ENCODE data around the gene PRPF40B. TPM values are rescaled to one million over a fixed set of nuclear protein-coding genes. Genes with fewer than 3 reads are reported as not detected.
"Not testable (repeated sequence)": the region's sequence is repeated elsewhere in the genome, so short reads cannot be mapped to it uniquely, and the experiment has no call there.

PRPF40B gene
- total RNA-seq, 2 donors from 2014 or later: 21.9 to 31.4 TPM

DNA sequence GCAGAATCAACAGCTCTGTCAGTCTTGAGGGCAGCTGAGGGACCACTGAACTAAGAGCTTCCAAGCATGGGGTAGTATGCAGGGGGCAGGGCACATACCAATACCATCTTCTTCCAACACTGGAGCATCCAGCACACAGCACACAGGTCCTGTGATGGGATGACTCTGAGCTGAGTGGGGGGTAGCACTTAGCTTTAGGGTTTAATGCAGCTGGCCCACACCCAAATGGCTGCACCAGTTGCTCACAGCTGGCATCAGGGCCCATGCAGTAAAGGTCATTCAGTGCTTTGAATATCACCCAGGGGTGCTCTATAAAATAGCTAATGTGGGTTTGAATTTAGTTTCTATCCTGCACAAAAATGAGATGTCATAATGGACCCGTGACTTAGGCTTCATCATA, 19.6 kb upstream of the PRPF40B start:
- Histone ChIP-seq H3K27ac (no peak overlapping the region), H3K4me3 (no peak overlapping the region), H3K27me3 (replicated peaks; ENCODE audit: insufficient read depth) (no peaks in the 10 kb centered on the region), H3K4me1 (ENCODE audit: control insufficient read depth in 1 of 2, low read depth in 2 of 2) (peaks cover 0 to 6% of the 10 kb centered on the region in 2 donors), H3K9me3 (no peaks in the 10 kb centered on the region), H3K36me3 (no peaks in the 10 kb centered on the region)
- no peak for TF ChIP-seq CTCF (IDR thresholded peaks at IDR 0.05)
- ATAC-seq (ENCODE audit: insufficient number of reproducible peaks, low FRiP score, low read depth) (no peak), DNase-seq (ENCODE audit: low spot score) (no peak)

DNA sequence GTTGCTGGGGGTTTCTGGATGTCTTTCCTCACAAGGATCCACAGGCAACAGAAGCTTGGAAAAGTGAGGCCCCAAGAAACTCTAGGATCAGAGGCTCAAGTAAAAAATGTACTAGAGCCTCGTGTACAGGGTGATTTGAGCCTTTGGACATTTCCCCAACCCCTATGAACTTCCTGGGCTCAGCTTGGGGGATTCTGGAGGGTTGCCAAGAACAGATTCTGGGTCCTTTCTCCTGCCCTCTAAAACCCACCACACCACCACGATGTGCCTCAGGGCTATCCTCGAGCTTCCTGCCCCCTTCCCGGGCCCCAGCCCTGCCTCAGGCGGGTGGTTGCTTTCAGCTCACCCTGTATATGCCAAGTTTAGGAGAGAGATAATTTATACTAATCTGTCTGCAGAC, 18.5 kb upstream of the PRPF40B start:
- no peak for DNase-seq (ENCODE audit: low spot score)
- H3K9me3 ChIP-seq: no peaks in the 10 kb centered on the region
- H3K4me1 ChIP-seq (ENCODE audit: control insufficient read depth in 1 of 2, low read depth in 2 of 2): peaks cover 0 to 6% of the 10 kb centered on the region in 2 donors
- H3K27ac ChIP-seq: no peak overlapping the region
- no peaks in the 10 kb centered on the region for H3K36me3 ChIP-seq
- ATAC-seq (ENCODE audit: insufficient number of reproducible peaks, low FRiP score, low read depth): no peak
- TF ChIP-seq CTCF (IDR thresholded peaks at IDR 0.05): no peak
- no peaks in the 10 kb centered on the region for H3K27me3 ChIP-seq (replicated peaks; ENCODE audit: insufficient read depth)
- H3K4me3 ChIP-seq: no peak overlapping the region

GRCh38 chr12:49605539-49605938, 17.8 kb upstream of the PRPF40B start, which contains the start of gene FAM186B:
TSS of gene FAM186B (minus strand) at chr12:49605639. CDS start at chr12:49605477, 162 bp downstream.
- not testable (repeated sequence) for H3K4me3 ChIP-seq; H3K36me3 ChIP-seq; H3K27ac ChIP-seq; H3K9me3 ChIP-seq; H3K27me3 ChIP-seq (replicated peaks; ENCODE audit: insufficient read depth); DNase-seq (ENCODE audit: low spot score); H3K4me1 ChIP-seq (ENCODE audit: control insufficient read depth in 1 of 2, low read depth in 2 of 2); ATAC-seq (ENCODE audit: insufficient number of reproducible peaks, low FRiP score, low read depth)

GRCh38 chr12:49609059-49609874, 14.1 kb upstream of the PRPF40B start:
- no peak overlapping the region for H3K27ac ChIP-seq
- H3K4me3 ChIP-seq: no peak overlapping the region
- H3K4me1 ChIP-seq (ENCODE audit: control insufficient read depth in 1 of 2, low read depth in 2 of 2): peaks cover 0 to 6% of the 10 kb centered on the region in 2 donors
- H3K9me3 ChIP-seq: no peaks in the 10 kb centered on the region
- H3K27me3 ChIP-seq (replicated peaks; ENCODE audit: insufficient read depth): no peaks in the 10 kb centered on the region
- no peak for DNase-seq (ENCODE audit: low spot score)
- ATAC-seq (ENCODE audit: insufficient number of reproducible peaks, low FRiP score, low read depth): no peak
- no peaks in the 10 kb centered on the region for H3K36me3 ChIP-seq
- TF ChIP-seq CTCF (IDR thresholded peaks at IDR 0.05): no peak

- ATAC-seq (ENCODE audit: insufficient number of reproducible peaks, low FRiP score, low read depth): no peak
- Histone ChIP-seq H3K4me3 (no peak overlapping the region), H3K27me3 (replicated peaks; ENCODE audit: insufficient read depth) (no peaks in the 10 kb centered on the region), H3K36me3 (no peaks in the 10 kb centered on the region), H3K27ac (no peak overlapping the region), H3K4me1 (ENCODE audit: control insufficient read depth in 1 of 2, low read depth in 2 of 2) (peaks cover 0 to 6% of the 10 kb centered on the region in 2 donors), H3K9me3 (no peaks in the 10 kb centered on the region)
- DNase-seq (ENCODE audit: low spot score): no peak
- TF ChIP-seq CTCF (IDR thresholded peaks at IDR 0.05): no peak
These were observed 13.5 kb upstream of the PRPF40B start for GRCh38 chr12:49609875-49610154.

- ATAC-seq (ENCODE audit: insufficient number of reproducible peaks, low FRiP score, low read depth); H3K9me3 ChIP-seq; H3K4me1 ChIP-seq (ENCODE audit: control insufficient read depth in 1 of 2, low read depth in 2 of 2); H3K36me3 ChIP-seq; H3K4me3 ChIP-seq; H3K27ac ChIP-seq; DNase-seq (ENCODE audit: low spot score); H3K27me3 ChIP-seq (replicated peaks; ENCODE audit: insufficient read depth): not testable (repeated sequence)
These were observed 12.6 kb upstream of the PRPF40B start for GRCh38 chr12:49610785-49611184.
